ENCODE results near the gene CBX1.

Gene CBX1

DNA sequence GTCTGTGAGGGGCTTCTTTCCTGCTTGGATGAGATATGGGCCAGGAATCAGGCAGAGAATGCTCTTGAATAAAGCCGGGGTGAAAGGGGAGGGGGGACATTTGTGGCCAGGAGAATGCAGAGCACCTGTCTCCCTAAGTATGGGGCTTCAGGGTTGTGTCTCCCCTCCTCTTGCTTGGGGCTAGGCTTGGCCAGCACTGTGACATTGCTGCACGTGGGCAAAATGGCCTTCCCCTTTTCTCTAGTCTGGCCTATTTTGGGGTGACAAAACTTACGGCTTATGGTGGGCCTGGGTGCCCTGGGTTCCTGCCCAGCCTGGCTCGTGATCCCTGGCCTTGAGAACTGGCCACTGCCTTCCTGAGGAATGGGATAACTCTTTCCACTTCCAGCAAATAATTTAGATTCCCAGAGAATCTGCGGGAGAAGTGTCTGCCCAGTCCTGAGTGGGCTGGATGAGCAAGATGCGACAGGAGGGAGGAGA lies 47.5 kb downstream of the CBX1 start:
- peak overlapping the region in 1 of 2 experiments; percentile 78 for H3K23ac ChIP-seq (ENCODE audit: low read length in 2 of 2)
- no peak overlapping the region for H2AFZ ChIP-seq (ENCODE audit: low read depth, low read length)
- peaks cover 55% of the 10 kb centered on the region for H3K4me1 ChIP-seq (ENCODE audit: control insufficient read depth, insufficient read depth, low read depth, low read length)
- H3K79me1 ChIP-seq (replicated peaks; ENCODE audit: low read length, poor library complexity, severe bottlenecking), result peaks cover 27% of the 10 kb centered on the region
- peak overlapping the region; percentile 31 to 92 for H3K18ac ChIP-seq (ENCODE audit: low read depth in 1 of 2, low read length in 2 of 2)
- H3K4ac ChIP-seq (ENCODE audit: low read depth in 1 of 2, low read length in 2 of 2), result peak overlapping the region; percentile 19 to 76
- H2BK120ac ChIP-seq (ENCODE audit: low read depth, low read length), result peak overlapping the region; percentile 29
- H2AK5ac ChIP-seq (ENCODE audit: low read length, severe bottlenecking), result peak overlapping the region; percentile 28
- peak overlapping the region; percentile 53 for H2BK15ac ChIP-seq (ENCODE audit: low read depth, poor library complexity, severe bottlenecking)
- no peak for DNase-seq
- H3K27ac ChIP-seq (ENCODE audit: low read length, poor library complexity, severe bottlenecking), result peak overlapping the region; percentile 78
- H3K27me3 ChIP-seq (ENCODE audit: control insufficient read depth in 1 of 2, insufficient read depth in 1 of 2, low read length in 2 of 2), result no peaks in the 10 kb centered on the region
- H3K9ac ChIP-seq (ENCODE audit: low read length), result peak overlapping the region; percentile 91
- H3K4me2 ChIP-seq (ENCODE audit: low read length, poor library complexity, severe bottlenecking), result peak overlapping the region; percentile 58
- H3K9me3 ChIP-seq (ENCODE audit: control insufficient read depth, low read length), result no peaks in the 10 kb centered on the region
- peak overlapping the region; percentile 0 to 84 for H3K4me3 ChIP-seq (ENCODE audit: insufficient read depth in 1 of 2, low read depth in 1 of 2, low read length in 2 of 2)
- H2BK5ac ChIP-seq (ENCODE audit: low read depth, low read length, poor library complexity, severe bottlenecking), result no peak overlapping the region
- H3K36me3 ChIP-seq (ENCODE audit: control insufficient read depth in 1 of 2, insufficient read depth in 2 of 2, low read depth in 1 of 2, low read length in 2 of 2), result peaks cover 62 to 65% of the 10 kb centered on the region in 2 experiments
- 55% methylated on average over 6 of the region's 6 CpGs for WGBS
- H3K14ac ChIP-seq (ENCODE audit: low read length in 2 of 2), result peak overlapping the region in 1 of 2 experiments; percentile 76
- peak overlapping the region in 1 of 2 experiments; percentile 96 for H2BK12ac ChIP-seq (ENCODE audit: low read length in 2 of 2)
- H4K91ac ChIP-seq (ENCODE audit: low read length), result peak overlapping the region; percentile 2
- H4K8ac ChIP-seq (ENCODE audit: low read length), result peak overlapping the region; percentile 51

DNA sequence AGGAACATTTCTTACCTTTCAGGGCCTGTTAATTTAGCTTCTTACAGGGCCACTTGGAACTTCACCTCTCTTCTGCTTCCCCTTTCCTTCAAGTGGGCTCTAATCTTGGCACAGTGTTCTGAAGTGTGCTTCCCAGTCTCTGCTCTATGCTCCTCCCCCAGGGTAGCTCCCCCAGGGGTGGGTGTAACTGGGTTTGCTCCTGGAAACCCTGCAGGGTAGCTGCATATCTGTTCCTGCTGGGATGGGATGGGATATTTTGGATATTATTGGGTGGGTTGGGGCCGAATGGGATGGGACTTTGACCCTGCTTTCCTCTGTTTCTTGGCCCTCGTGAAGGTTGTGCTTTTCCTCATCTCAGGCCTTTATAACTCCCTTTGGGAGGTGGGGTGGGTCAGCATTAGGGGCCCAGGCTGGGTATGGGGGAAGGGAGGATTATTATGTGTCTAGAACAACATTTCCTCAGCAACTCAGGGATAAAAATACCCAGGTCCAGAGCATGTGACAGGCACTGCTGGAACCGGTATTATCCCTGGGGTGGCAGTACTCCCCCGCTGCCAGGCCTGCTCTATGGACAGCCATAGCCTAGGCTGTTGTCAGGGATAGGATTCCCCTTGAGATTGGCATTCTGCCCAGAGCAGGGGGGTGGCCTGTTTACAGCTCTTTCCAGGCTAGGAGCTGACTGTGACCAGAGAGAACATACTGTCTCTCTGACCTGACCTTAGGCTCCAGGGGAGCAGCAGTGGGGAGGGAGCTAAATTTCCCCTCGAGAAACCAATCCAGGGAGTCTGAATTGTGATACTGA lies 48.1 kb downstream of the CBX1 start:
- Histone ChIP-seq H3K4me2 (ENCODE audit: low read length, poor library complexity, severe bottlenecking) (peak overlapping the region; percentile 58), H3K9me3 (ENCODE audit: control insufficient read depth, low read length) (no peaks in the 10 kb centered on the region), H3K36me3 (ENCODE audit: control insufficient read depth in 1 of 2, insufficient read depth in 2 of 2, low read depth in 1 of 2, low read length in 2 of 2) (peaks cover 55 to 58% of the 10 kb centered on the region in 2 experiments), H3K14ac (ENCODE audit: low read length in 2 of 2) (no peak overlapping the region), H2BK5ac (ENCODE audit: low read depth, low read length, poor library complexity, severe bottlenecking) (no peak overlapping the region), H3K27me3 (ENCODE audit: control insufficient read depth in 1 of 2, insufficient read depth in 1 of 2, low read length in 2 of 2) (no peaks in the 10 kb centered on the region), H2AFZ (ENCODE audit: low read depth, low read length) (no peak overlapping the region), H3K23ac (ENCODE audit: low read length in 2 of 2) (no peak overlapping the region), H2AK5ac (ENCODE audit: low read length, severe bottlenecking) (peak overlapping the region; percentile 28), H3K18ac (ENCODE audit: low read depth in 1 of 2, low read length in 2 of 2) (peak overlapping the region; percentile 8 to 92), H3K4ac (ENCODE audit: low read depth in 1 of 2, low read length in 2 of 2) (peak overlapping the region in 1 of 2 experiments; percentile 76), H4K8ac (ENCODE audit: low read length) (peak overlapping the region; percentile 40), H3K79me1 (replicated peaks; ENCODE audit: low read length, poor library complexity, severe bottlenecking) (peaks cover 21% of the 10 kb centered on the region), H2BK12ac (ENCODE audit: low read length in 2 of 2) (peak overlapping the region; percentile 81 to 96), H3K9ac (ENCODE audit: low read length) (peak overlapping the region; percentile 91), H3K4me1 (ENCODE audit: control insufficient read depth, insufficient read depth, low read depth, low read length) (peaks cover 54% of the 10 kb centered on the region), H3K4me3 (ENCODE audit: insufficient read depth in 1 of 2, low read depth in 1 of 2, low read length in 2 of 2) (peak overlapping the region in 1 of 2 experiments; percentile 84), H2BK15ac (ENCODE audit: low read depth, poor library complexity, severe bottlenecking) (peak overlapping the region; percentile 53), H3K27ac (ENCODE audit: low read length, poor library complexity, severe bottlenecking) (peak overlapping the region; percentile 78), H2BK120ac (ENCODE audit: low read depth, low read length) (peak overlapping the region; percentile 29), H4K91ac (ENCODE audit: low read length) (no peak overlapping the region)
- 51% methylated on average over 5 of the region's 5 CpGs for WGBS
- DNase-seq, result peak; percentile 83

- peak overlapping the region in 1 of 2 experiments; percentile 19 for H3K14ac ChIP-seq (ENCODE audit: low read length in 2 of 2)
- no peak overlapping the region for H2AFZ ChIP-seq (ENCODE audit: low read depth, low read length)
- H3K9ac ChIP-seq (ENCODE audit: low read length), result peak overlapping the region; percentile 91
- no peak overlapping the region for H2AK5ac ChIP-seq (ENCODE audit: low read length, severe bottlenecking)
- H3K27me3 ChIP-seq (ENCODE audit: control insufficient read depth in 1 of 2, insufficient read depth in 1 of 2, low read length in 2 of 2), result no peaks in the 10 kb centered on the region
- 82% methylated on average over 4 of the region's 5 CpGs for WGBS
- no peak overlapping the region for H2BK120ac ChIP-seq (ENCODE audit: low read depth, low read length)
- H3K9me3 ChIP-seq (ENCODE audit: control insufficient read depth, low read length), result no peaks in the 10 kb centered on the region
- H2BK15ac ChIP-seq (ENCODE audit: low read depth, poor library complexity, severe bottlenecking), result no peak overlapping the region
- H3K18ac ChIP-seq (ENCODE audit: low read depth in 1 of 2, low read length in 2 of 2), result peak overlapping the region in 1 of 2 experiments; percentile 11
- no peak overlapping the region for H4K8ac ChIP-seq (ENCODE audit: low read length)
- peak overlapping the region; percentile 3 for H3K4me2 ChIP-seq (ENCODE audit: low read length, poor library complexity, severe bottlenecking)
- peaks cover 13% of the 10 kb centered on the region for H3K79me1 ChIP-seq (replicated peaks; ENCODE audit: low read length, poor library complexity, severe bottlenecking)
- H3K23ac ChIP-seq (ENCODE audit: low read length in 2 of 2), result peak overlapping the region in 1 of 2 experiments; percentile 84
- peak overlapping the region; percentile 18 to 45 for H2BK12ac ChIP-seq (ENCODE audit: low read length in 2 of 2)
- peaks cover 42 to 45% of the 10 kb centered on the region in 2 experiments for H3K36me3 ChIP-seq (ENCODE audit: control insufficient read depth in 1 of 2, insufficient read depth in 2 of 2, low read depth in 1 of 2, low read length in 2 of 2)
- H2BK5ac ChIP-seq (ENCODE audit: low read depth, low read length, poor library complexity, severe bottlenecking), result no peak overlapping the region
- peaks cover 52% of the 10 kb centered on the region for H3K4me1 ChIP-seq (ENCODE audit: control insufficient read depth, insufficient read depth, low read depth, low read length)
- DNase-seq, result peak; percentile 93
- peak overlapping the region; percentile 41 for H3K27ac ChIP-seq (ENCODE audit: low read length, poor library complexity, severe bottlenecking)
- peak overlapping the region in 1 of 2 experiments; percentile 84 for H3K4me3 ChIP-seq (ENCODE audit: insufficient read depth in 1 of 2, low read depth in 1 of 2, low read length in 2 of 2)
- no peak overlapping the region for H4K91ac ChIP-seq (ENCODE audit: low read length)
- H3K4ac ChIP-seq (ENCODE audit: low read depth in 1 of 2, low read length in 2 of 2), result peak overlapping the region; percentile 7 to 46
Observed at GRCh38 chr17:48051706-48052486, 49.4 kb downstream of the CBX1 start.

Data from mesenchymal stem cell (in vitro differentiated cells and primary cell).